ENCODE results near the gene KRT79.

Gene KRT79

GRCh38 chr12:52832985-52833905, 866 bp downstream of the KRT79 start:
- Histone ChIP-seq H3K9me3 (ENCODE audit: low read length) (no peaks in the 10 kb centered on the region), H3K9me2 (ENCODE audit: low read depth, low read length) (no peaks in the 10 kb centered on the region), H3K9ac (ENCODE audit: low read length) (no peak overlapping the region), H3K27ac (ENCODE audit: low read depth, low read length, poor library complexity, severe bottlenecking) (no peak overlapping the region), H3F3A (ENCODE audit: insufficient read depth, low read length) (no peaks in the 10 kb centered on the region), H4K20me1 (ENCODE audit: insufficient read depth, low read length) (no peaks in the 10 kb centered on the region), H3K4me2 (ENCODE audit: low read length) (no peak overlapping the region), H3K4me1 (ENCODE audit: insufficient read depth, low read length, severe bottlenecking) (no peaks in the 10 kb centered on the region), H3K27me3 (ENCODE audit: insufficient read depth, low read length) (peaks cover 9% of the 10 kb centered on the region; the same call in 1 of the 2 replicates), H3K36me3 (ENCODE audit: insufficient read depth, low read length) (no peaks in the 10 kb centered on the region), H3K4me3 (ENCODE audit: low read depth, low read length, poor library complexity, severe bottlenecking) (no peak overlapping the region), H3K79me2 (ENCODE audit: insufficient read depth, low read length) (no peaks in the 10 kb centered on the region), H2AFZ (ENCODE audit: low read length) (no peak overlapping the region)
- TF ChIP-seq EZH2 (IDR thresholded peaks at IDR 0.05; ENCODE audit: borderline replicate concordance, low read length), result no peak
- TF ChIP-seq CTCF (IDR thresholded peaks at IDR 0.05; ENCODE audit: low read length), result no peak

GRCh38 chr12:52832451-52832850, 1.7 kb downstream of the KRT79 start:
- Histone ChIP-seq H3K9me2 (ENCODE audit: low read depth, low read length) (no peaks in the 10 kb centered on the region), H3K27ac (ENCODE audit: low read depth, low read length, poor library complexity, severe bottlenecking) (no peak overlapping the region), H3K27me3 (ENCODE audit: insufficient read depth, low read length) (peaks cover 9% of the 10 kb centered on the region; the same call in 1 of the 2 replicates), H3K36me3 (ENCODE audit: insufficient read depth, low read length) (no peaks in the 10 kb centered on the region), H3F3A (ENCODE audit: insufficient read depth, low read length) (no peaks in the 10 kb centered on the region), H2AFZ (ENCODE audit: low read length) (no peak overlapping the region), H4K20me1 (ENCODE audit: insufficient read depth, low read length) (no peaks in the 10 kb centered on the region), H3K79me2 (ENCODE audit: insufficient read depth, low read length) (no peaks in the 10 kb centered on the region), H3K4me1 (ENCODE audit: insufficient read depth, low read length, severe bottlenecking) (no peaks in the 10 kb centered on the region), H3K9ac (ENCODE audit: low read length) (no peak overlapping the region), H3K4me3 (ENCODE audit: low read depth, low read length, poor library complexity, severe bottlenecking) (no peak overlapping the region), H3K4me2 (ENCODE audit: low read length) (no peak overlapping the region), H3K9me3 (ENCODE audit: low read length) (no peaks in the 10 kb centered on the region)
- TF ChIP-seq CTCF (IDR thresholded peaks at IDR 0.05; ENCODE audit: low read length), result no peak
- TF ChIP-seq EZH2 (IDR thresholded peaks at IDR 0.05; ENCODE audit: borderline replicate concordance, low read length), result no peak

GRCh38 chr12:52831251-52831650, 2.9 kb downstream of the KRT79 start:
- no peaks in the 10 kb centered on the region for H3F3A ChIP-seq (ENCODE audit: insufficient read depth, low read length)
- H3K79me2 ChIP-seq (ENCODE audit: insufficient read depth, low read length), result no peaks in the 10 kb centered on the region
- H3K4me3 ChIP-seq (ENCODE audit: low read depth, low read length, poor library complexity, severe bottlenecking), result no peak overlapping the region
- H3K9me2 ChIP-seq (ENCODE audit: low read depth, low read length), result no peaks in the 10 kb centered on the region
- no peak overlapping the region for H2AFZ ChIP-seq (ENCODE audit: low read length)
- no peaks in the 10 kb centered on the region for H3K4me1 ChIP-seq (ENCODE audit: insufficient read depth, low read length, severe bottlenecking)
- no peak overlapping the region for H3K9ac ChIP-seq (ENCODE audit: low read length)
- H3K4me2 ChIP-seq (ENCODE audit: low read length), result no peak overlapping the region
- H3K27ac ChIP-seq (ENCODE audit: low read depth, low read length, poor library complexity, severe bottlenecking), result no peak overlapping the region
- H3K36me3 ChIP-seq (ENCODE audit: insufficient read depth, low read length), result no peaks in the 10 kb centered on the region
- peaks cover 9% of the 10 kb centered on the region; the same call in 1 of the 2 replicates for H3K27me3 ChIP-seq (ENCODE audit: insufficient read depth, low read length)
- H3K9me3 ChIP-seq (ENCODE audit: low read length), result no peaks in the 10 kb centered on the region
- H4K20me1 ChIP-seq (ENCODE audit: insufficient read depth, low read length), result no peaks in the 10 kb centered on the region
- TF ChIP-seq CTCF (IDR thresholded peaks at IDR 0.05; ENCODE audit: low read length), result no peak
- TF ChIP-seq EZH2 (IDR thresholded peaks at IDR 0.05; ENCODE audit: borderline replicate concordance, low read length), result no peak

Measured in OCI-LY1 (cell line).